CD14-positive monocyte (primary cell): ENCODE results near the gene PIAS1. TPM values are rescaled to one million over a fixed set of nuclear protein-coding genes. Genes with fewer than 3 reads are reported as not detected.

Experiments used
- DNase-seq, 3 donors: peaks; one replicate each; pipeline ENCODE4 v3.0.0-alpha.2; 2011 to 2022
- H2AFZ ChIP-seq: 2 replicates; pipeline ENCODE4 v1.6.0; 2012; ENCODE audit warnings: mild to moderate bottlenecking, low read depth, low read length, inconsistent platforms; ENCODE audit not compliant: insufficient read depth, poor library complexity, severe bottlenecking
- H3K27ac ChIP-seq, 2 donors: 1 replicate in 1 of 2; 2 replicates in 1 of 2; pipeline ENCODE4 v1.5.1; 2012 to 2013; ENCODE audit warnings: low read length in 2 of 2, control low read depth in 1 of 2, inconsistent platforms in 1 of 2, low read depth in 1 of 2, mild to moderate bottlenecking in 1 of 2
- H3K27me3 ChIP-seq, 2 donors: one replicate each; pipeline versions ENCODE4 v1.6.0 to v1.6.1; 2011 to 2013; ENCODE audit warnings: low read length in 2 of 2; ENCODE audit not compliant: control insufficient read depth in 2 of 2, insufficient read depth in 2 of 2
- H3K36me3 ChIP-seq, 2 donors: replicated peaks in 1 of 2; 1 replicate in 1 of 2; 2 replicates in 1 of 2; pipeline versions ENCODE4 v1.5.1 to v1.6.1; 2012 to 2013; ENCODE audit warnings: low read length in 2 of 2, control low read depth in 1 of 2, inconsistent platforms in 1 of 2, mild to moderate bottlenecking in 1 of 2; ENCODE audit not compliant: insufficient read depth in 2 of 2, control insufficient read depth in 1 of 2
- H3K4me1 ChIP-seq, 2 donors: 1 replicate in 1 of 2; 2 replicates in 1 of 2; pipeline versions ENCODE4 v1.5.1 to v1.6.1; 2012 to 2013; ENCODE audit warnings: low read length in 2 of 2, control low read depth in 1 of 2, inconsistent platforms in 1 of 2, mild to moderate bottlenecking in 1 of 2, moderate library complexity in 1 of 2; ENCODE audit not compliant: insufficient read depth in 2 of 2, control insufficient read depth in 1 of 2
- H3K4me2 ChIP-seq: replicated peaks from 2 replicates; pipeline ENCODE3; 2012; ENCODE audit warnings: low read length, moderate library complexity, mild to moderate bottlenecking; ENCODE audit not compliant: poor library complexity, severe bottlenecking; ENCODE audit errors: extremely low read depth
- H3K4me3 ChIP-seq, 3 experiments: fragments of 200-600 bp in 1 of 3; sonication (generic) in 1 of 3; replicated peaks in 1 of 3; 1 replicate in 2 of 3; 2 replicates in 1 of 3; pipeline ENCODE4 v1.5.1; 2011 to 2013; ENCODE audit warnings: low read length in 3 of 3, mild to moderate bottlenecking in 3 of 3, control low read depth in 2 of 3, low read depth in 2 of 3, inconsistent platforms in 1 of 3, moderate library complexity in 1 of 3
- H3K79me2 ChIP-seq: 2 replicates; pipeline ENCODE4 v1.6.0; 2012; ENCODE audit warnings: mild to moderate bottlenecking, control low read depth, inconsistent platforms, low read length, moderate library complexity; ENCODE audit not compliant: insufficient read depth
- H3K9ac ChIP-seq: 2 replicates; pipeline ENCODE4 v1.6.0; 2017; ENCODE audit warnings: low read length, mild to moderate bottlenecking; ENCODE audit not compliant: insufficient read depth, poor library complexity, severe bottlenecking
- H3K9me3 ChIP-seq, 2 donors: replicated peaks in 1 of 2; 1 replicate in 1 of 2; 2 replicates in 1 of 2; pipeline versions ENCODE4 v1.5.1 to v1.6.1; 2012 to 2013; ENCODE audit warnings: low read length in 2 of 2, control low read depth in 1 of 2; ENCODE audit not compliant: control insufficient read depth in 1 of 2, insufficient read depth in 1 of 2
- H4K20me1 ChIP-seq: 2 replicates; pipeline ENCODE4 v1.6.0; 2012; ENCODE audit warnings: mild to moderate bottlenecking, low read length, control low read depth, moderate library complexity; ENCODE audit not compliant: insufficient read depth
- H3K27ac Mint-ChIP-seq, 7 donors: one replicate each; pipeline ENCODE4 v1.8.0; 2020; ENCODE audit warnings: mild to moderate bottlenecking in 7 of 7, mixed read lengths in 7 of 7, moderate library complexity in 6 of 7, inconsistent platforms in 2 of 7
- H3K27me3 Mint-ChIP-seq, 3 donors: one replicate each; pipeline ENCODE4 v1.8.0; 2021 to 2022; ENCODE audit warnings: low read depth in 3 of 3, mild to moderate bottlenecking in 3 of 3, mixed read lengths in 3 of 3, moderate library complexity in 3 of 3, inconsistent platforms in 1 of 3
- H3K36me3 Mint-ChIP-seq, 2 donors: one replicate each; pipeline ENCODE4 v1.8.0; 2020; ENCODE audit warnings: mixed read lengths in 2 of 2, inconsistent platforms in 1 of 2, mild to moderate bottlenecking in 1 of 2
- H3K4me1 Mint-ChIP-seq: one replicate; pipeline ENCODE4 v1.8.0; 2020; ENCODE audit warnings: mild to moderate bottlenecking, mixed read lengths
- H3K4me3 Mint-ChIP-seq, 2 donors: one replicate each; pipeline ENCODE4 v1.8.0; 2020; ENCODE audit warnings: mild to moderate bottlenecking in 2 of 2, mixed read lengths in 2 of 2, moderate library complexity in 1 of 2
- H3K9me3 Mint-ChIP-seq, 7 donors: one replicate each; pipeline ENCODE4 v1.8.0; 2020 to 2022; ENCODE audit warnings: mixed read lengths in 7 of 7, mild to moderate bottlenecking in 6 of 7, moderate library complexity in 6 of 7, inconsistent platforms in 2 of 7
- WGBS: methylation state at CpG from one replicate; pipeline ENCODE4 v1.1.5; 2013; ENCODE audit warnings: missing lambda C conversion rate; ENCODE audit not compliant: insufficient coverage; 5-methylcytosine and 5-hydroxymethylcytosine counted together
- intact Hi-C, 2 donors: fragments of 100-400 bp; cut with micrococcal nuclease; formaldehyde crosslinking; loops; one replicate each; pipeline versions ENCODE4 v1.15.0 to v1.15.1; 2023
- polyA plus RNA-seq, 3 donors: library from polyadenylated mRNA; depleted of rRNA in 1 of 3; unstranded in 2 of 3; stranded (reverse) in 1 of 3; fragments of 300-500 nt in 2 of 3; fragments of >200 nt in 1 of 3; fragmentation: Illumina TruSeq in 2 of 3; gene quantifications; 1 replicate in 2 of 3; 2 replicates in 1 of 3; pipeline ENCODE4 v1.2.3, GENCODE V29; 2012 to 2021
- TF ChIP-seq, protein P1 (sequence below): fragments of 200-600 bp; IDR thresholded peaks from one replicate; pipeline ENCODE4 v1.8.0; 2022; ENCODE audit warnings: antibody characterized with exemption, mild to moderate bottlenecking

The PIAS1 gene
- polyA plus RNA-seq, 3 donors = 47.3 to 109 (median 89.8) TPM

DNA sequence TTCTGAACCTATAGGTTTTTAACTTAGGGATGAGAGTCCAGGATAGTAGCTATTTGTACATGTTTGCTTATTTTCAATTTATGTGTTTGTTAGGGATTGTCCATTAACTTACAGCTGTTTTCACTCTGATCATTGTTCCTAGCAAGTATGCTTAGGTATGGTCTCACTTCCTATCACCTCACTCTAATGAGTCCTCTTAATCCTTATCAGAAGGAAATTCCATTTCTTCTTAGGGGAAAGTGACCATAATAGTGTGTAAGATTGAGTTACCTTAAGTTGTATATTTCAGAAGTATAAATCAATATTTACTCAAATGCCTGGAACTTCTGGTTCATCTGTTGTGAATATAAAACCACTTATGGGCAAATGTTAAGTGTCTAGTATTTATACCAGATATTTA is 53.0 kb downstream of the PIAS1 start:
- no peaks in the 10 kb centered on the region for H3K4me1 ChIP-seq
- H3K79me2 ChIP-seq = peaks cover 100% of the 10 kb centered on the region
- no peak overlapping the region for H3K4me2 ChIP-seq
- H3K27me3 ChIP-seq = no peaks in the 10 kb centered on the region
- Mint-ChIP-seq H3K36me3 (peaks cover 30 to 39% of the 10 kb centered on the region in 2 donors), H3K4me3 (no peak overlapping the region), H3K4me1 (peaks cover 18% of the 10 kb centered on the region), H3K27ac (no peak overlapping the region), H3K9me3 (peaks cover 0 to 7% (median 2%) of the 10 kb centered on the region in 7 donors), H3K27me3 (no peaks in the 10 kb centered on the region)
- no peak for DNase-seq
- no peak overlapping the region for H2AFZ ChIP-seq
- no peak overlapping the region for H3K27ac ChIP-seq
- H3K9me3 ChIP-seq = no peaks in the 10 kb centered on the region
- no peak overlapping the region for H3K9ac ChIP-seq
- H3K4me3 ChIP-seq = no peak overlapping the region
- peaks cover 100% of the 10 kb centered on the region for H4K20me1 ChIP-seq
- TF ChIP-seq, protein P1, sequence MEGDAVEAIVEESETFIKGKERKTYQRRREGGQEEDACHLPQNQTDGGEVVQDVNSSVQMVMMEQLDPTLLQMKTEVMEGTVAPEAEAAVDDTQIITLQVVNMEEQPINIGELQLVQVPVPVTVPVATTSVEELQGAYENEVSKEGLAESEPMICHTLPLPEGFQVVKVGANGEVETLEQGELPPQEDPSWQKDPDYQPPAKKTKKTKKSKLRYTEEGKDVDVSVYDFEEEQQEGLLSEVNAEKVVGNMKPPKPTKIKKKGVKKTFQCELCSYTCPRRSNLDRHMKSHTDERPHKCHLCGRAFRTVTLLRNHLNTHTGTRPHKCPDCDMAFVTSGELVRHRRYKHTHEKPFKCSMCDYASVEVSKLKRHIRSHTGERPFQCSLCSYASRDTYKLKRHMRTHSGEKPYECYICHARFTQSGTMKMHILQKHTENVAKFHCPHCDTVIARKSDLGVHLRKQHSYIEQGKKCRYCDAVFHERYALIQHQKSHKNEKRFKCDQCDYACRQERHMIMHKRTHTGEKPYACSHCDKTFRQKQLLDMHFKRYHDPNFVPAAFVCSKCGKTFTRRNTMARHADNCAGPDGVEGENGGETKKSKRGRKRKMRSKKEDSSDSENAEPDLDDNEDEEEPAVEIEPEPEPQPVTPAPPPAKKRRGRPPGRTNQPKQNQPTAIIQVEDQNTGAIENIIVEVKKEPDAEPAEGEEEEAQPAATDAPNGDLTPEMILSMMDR = no peak
- peaks cover 18 to 58% of the 10 kb centered on the region in 2 donors for H3K36me3 ChIP-seq
- intact Hi-C loops = no loop called here

DNA sequence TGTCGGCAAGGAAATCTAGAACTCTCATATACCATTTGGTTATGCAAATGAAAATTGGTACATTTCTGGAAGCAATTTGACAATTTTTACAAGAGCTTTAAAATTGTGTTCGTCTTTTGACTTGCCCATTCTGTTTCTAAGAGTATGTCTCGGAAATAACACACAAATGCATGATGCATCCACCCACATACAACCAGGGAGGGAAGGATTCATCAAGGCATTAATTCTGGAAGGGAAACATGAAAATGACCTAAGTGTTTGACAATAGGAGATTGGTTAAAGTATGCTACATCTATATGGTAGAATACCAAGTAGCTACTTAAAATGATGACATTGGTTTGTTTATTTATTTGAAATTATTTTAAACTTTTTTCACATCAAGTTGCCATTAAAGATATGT is 58.6 kb downstream of the PIAS1 start:
- Histone ChIP-seq H4K20me1 (peaks cover 100% of the 10 kb centered on the region), H3K27ac (peak overlapping the region in 1 of 2 donors; percentile 72), H3K79me2 (peaks cover 100% of the 10 kb centered on the region), H2AFZ (no peak overlapping the region), H3K9me3 (no peaks in the 10 kb centered on the region), H3K36me3 (peaks cover 0 to 38% of the 10 kb centered on the region in 2 donors), H3K27me3 (no peaks in the 10 kb centered on the region), H3K4me1 (peaks cover 3 to 23% of the 10 kb centered on the region in 2 donors), H3K4me2 (no peak overlapping the region), H3K9ac (no peak overlapping the region), H3K4me3 (no peak overlapping the region)
- peaks cover 10 to 11% of the 10 kb centered on the region in 2 donors for H3K36me3 Mint-ChIP-seq
- H3K4me3 Mint-ChIP-seq = no peak overlapping the region
- WGBS = no CpG with 5 or more reads among the region's 3 CpGs
- H3K4me1 Mint-ChIP-seq = peaks cover 50% of the 10 kb centered on the region
- TF ChIP-seq, protein P1 = no peak
- no peaks in the 10 kb centered on the region for H3K27me3 Mint-ChIP-seq
- intact Hi-C loops = no loop called here
- H3K9me3 Mint-ChIP-seq = no peaks in the 10 kb centered on the region
- no peak for DNase-seq
- peak overlapping the region in 1 of 7 donors; percentile 3 for H3K27ac Mint-ChIP-seq
